RWPE2 (cell line): ENCODE results near the gene EXOSC10.
A peak's percentile ranks its signal among the peaks of the same experiment; 100 is the strongest.

Source experiments
- ATAC-seq: fragments of 200-7000 bp; cut with Tn5 transposase; 3 replicates; pipeline ENCODE4 v1.9.1; 2021; ENCODE audit warnings: low read depth
- DNase-seq: peaks from one replicate; pipeline ENCODE4 v3.0.0-alpha.2; 2020; ENCODE audit warnings: low spot score
- H3K27ac ChIP-seq: fragments of 450-650 bp; 2 replicates; pipeline ENCODE4 v1.5.1; 2017; ENCODE audit warnings: mild to moderate bottlenecking; ENCODE audit not compliant: poor library complexity, severe bottlenecking
- H3K27me3 ChIP-seq: fragments of 250-450 bp; sonication (Bioruptor Pico); 2 replicates; pipeline ENCODE4 v1.5.1; 2021; ENCODE audit warnings: mild to moderate bottlenecking, moderate library complexity; ENCODE audit not compliant: insufficient read depth, poor library complexity, severe bottlenecking
- H3K36me3 ChIP-seq: fragments of 250-450 bp; sonication (Bioruptor Pico); 2 replicates; pipeline ENCODE4 v1.5.1; 2020; ENCODE audit warnings: low read depth, mild to moderate bottlenecking, moderate library complexity
- H3K4me1 ChIP-seq: fragments of 250-450 bp; sonication (Bioruptor Pico); 2 replicates; pipeline ENCODE4 v1.5.1; 2021; ENCODE audit warnings: mild to moderate bottlenecking, moderate library complexity; ENCODE audit not compliant: insufficient read depth, poor library complexity, severe bottlenecking
- H3K4me3 ChIP-seq: fragments of 250-450 bp; sonication (Bioruptor Pico); 2 replicates; pipeline ENCODE4 v1.5.1; 2021; ENCODE audit warnings: mild to moderate bottlenecking, moderate library complexity; ENCODE audit not compliant: severe bottlenecking
- H3K9me3 ChIP-seq: fragments of 250-450 bp; sonication (Bioruptor Pico); 2 replicates; pipeline ENCODE4 v1.5.1; 2021; ENCODE audit warnings: mild to moderate bottlenecking, moderate library complexity; ENCODE audit not compliant: severe bottlenecking
- CTCF ChIP-seq: fragments of 450-650 bp; IDR thresholded peaks from one replicate; pipeline ENCODE4 v1.5.1; 2017; ENCODE audit warnings: mild to moderate bottlenecking, moderate library complexity; ENCODE audit not compliant: poor library complexity, severe bottlenecking

Gene EXOSC10

GRCh38 chr1:11061652-11062365 is 37.9 kb downstream of the EXOSC10 start:
- Histone ChIP-seq H3K27ac (no peak overlapping the region), H3K4me1 (peaks cover 4% of the 10 kb centered on the region), H3K27me3 (no peaks in the 10 kb centered on the region), H3K36me3 (peaks cover 45% of the 10 kb centered on the region), H3K9me3 (no peaks in the 10 kb centered on the region), H3K4me3 (no peak overlapping the region)
- TF ChIP-seq CTCF, result no peak
- DNase-seq (peak; percentile 28), ATAC-seq (no peak)

GRCh38 chr1:11059968-11060830 is 39.5 kb downstream of the EXOSC10 start, which contains the start of gene SRM:
SRM (minus strand) TSS chr1:11060018; CDS start chr1:11059943, 75 bp downstream.
- Histone ChIP-seq H3K4me1 (peaks cover 4% of the 10 kb centered on the region), H3K36me3 (peaks cover 38% of the 10 kb centered on the region), H3K27ac (peak within 1 kb of the TSS; percentile 57), H3K4me3 (peak within 1 kb of the TSS; percentile 96), H3K9me3 (no peaks in the 10 kb centered on the region), H3K27me3 (no peaks in the 10 kb centered on the region)
- DNase-seq (no peak), ATAC-seq (peak; percentile 96)
- peak; percentile 16 for TF ChIP-seq CTCF

- no peak for DNase-seq
These were observed 40.3 kb downstream of the EXOSC10 start for GRCh38 chr1:11059155-11059967.

GRCh38 chr1:11058595-11059154 is 41.0 kb downstream of the EXOSC10 start:
- ATAC-seq (no peak), DNase-seq (no peak)
- TF ChIP-seq CTCF, result no peak
- Histone ChIP-seq H3K9me3 (no peaks in the 10 kb centered on the region), H3K27me3 (no peaks in the 10 kb centered on the region), H3K27ac (peak overlapping the region; percentile 57), H3K4me1 (peaks cover 4% of the 10 kb centered on the region), H3K4me3 (peak overlapping the region; percentile 96), H3K36me3 (peaks cover 35% of the 10 kb centered on the region)

More at GRCh38 chr1:11059155-11059967, 40.3 kb downstream of the EXOSC10 start:
- TF ChIP-seq CTCF, result no peak
- no peaks in the 10 kb centered on the region for H3K9me3 ChIP-seq
- peaks cover 4% of the 10 kb centered on the region for H3K4me1 ChIP-seq
- H3K27me3 ChIP-seq, result no peaks in the 10 kb centered on the region
- peak; percentile 9; the same call in 1 of the 3 replicates for ATAC-seq
- H3K36me3 ChIP-seq, result peaks cover 34% of the 10 kb centered on the region
- H3K27ac ChIP-seq, result peak overlapping the region; percentile 57
- peak overlapping the region; percentile 96 for H3K4me3 ChIP-seq
